Measurements from ENCODE around the gene NFATC4. TPM values are rescaled to one million over a fixed set of nuclear protein-coding genes. Genes with fewer than 3 reads are reported as not detected.
A peak's percentile ranks its signal among the peaks of the same experiment; 100 is the strongest.
"Not testable (repeated sequence)": the region's sequence is repeated elsewhere in the genome, so short reads cannot be mapped to it uniquely, and the experiment has no call there.

NFATC4 gene
- total RNA-seq, 1 experiment from 2014 or later, result 0.44 TPM

DNA sequence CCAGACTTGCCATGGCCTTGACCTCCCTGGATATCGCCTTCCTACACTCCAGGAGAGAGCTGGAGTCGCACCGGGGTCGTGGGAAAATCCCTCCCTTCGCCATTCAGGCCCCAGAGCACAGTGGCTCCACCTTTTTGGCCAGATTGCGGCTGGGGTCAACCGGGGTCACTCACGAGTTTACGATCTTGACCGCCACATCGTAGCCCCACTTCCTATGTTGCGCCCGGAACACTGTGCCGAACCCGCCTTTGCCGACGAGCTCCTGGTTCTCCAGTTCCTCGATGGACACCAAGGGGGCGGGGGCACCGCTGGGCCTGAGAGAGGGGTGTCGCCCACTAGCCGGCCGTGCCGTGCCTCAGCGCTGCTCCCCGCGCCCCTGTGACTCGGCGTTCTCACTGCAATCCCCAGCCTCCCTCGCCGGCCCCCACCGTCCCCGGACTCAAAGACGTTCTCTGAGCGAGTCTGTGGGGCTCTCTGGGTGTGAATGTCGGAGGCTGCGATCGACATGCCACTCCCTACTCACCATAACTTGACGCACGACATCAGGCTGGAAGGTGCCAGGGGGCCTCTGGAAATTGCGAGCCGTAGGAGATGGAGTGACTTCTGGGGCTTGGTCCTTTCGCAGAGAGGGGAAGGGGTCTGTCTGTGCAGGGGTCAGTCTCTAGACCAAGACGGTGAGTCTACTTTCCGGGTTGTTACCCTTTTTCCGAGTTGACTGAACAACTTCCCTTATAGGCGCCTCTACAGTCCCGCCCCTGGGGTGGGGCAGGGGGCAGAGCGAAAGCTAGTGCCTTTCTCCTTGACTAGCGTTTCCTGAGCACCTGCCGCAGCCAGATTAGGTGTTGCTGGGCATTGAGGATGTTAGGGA lies 28.5 kb upstream of the NFATC4 start, which contains the start of gene RIPK3:
TSS of gene RIPK3 (minus strand) at position 708 of the 868 bp plus-strand sequence. CDS start at position 543, 165 bp downstream.
- DNase-seq (ENCODE audit: low read depth), result no peak

DNA sequence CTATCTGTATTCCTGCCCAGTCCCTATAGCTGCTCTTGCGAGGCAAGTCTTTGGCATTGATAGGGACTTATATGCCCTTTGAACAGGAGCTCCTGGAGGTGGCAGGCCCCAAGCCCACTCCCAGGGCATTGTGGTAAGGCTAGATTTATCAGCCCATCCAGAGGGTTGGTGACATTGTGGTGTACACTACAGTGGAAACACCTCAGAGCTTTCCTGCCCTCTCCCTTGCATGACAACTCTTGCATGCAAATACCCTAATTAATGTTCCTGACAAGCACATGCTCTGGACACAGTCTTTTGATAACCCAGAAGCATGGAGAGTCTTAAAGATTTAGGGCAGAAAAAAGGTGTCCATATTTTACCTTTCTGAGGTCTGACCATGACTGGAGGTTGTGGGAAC lies 27.4 kb upstream of the NFATC4 start:
- no peak for DNase-seq (ENCODE audit: low read depth)

DNA sequence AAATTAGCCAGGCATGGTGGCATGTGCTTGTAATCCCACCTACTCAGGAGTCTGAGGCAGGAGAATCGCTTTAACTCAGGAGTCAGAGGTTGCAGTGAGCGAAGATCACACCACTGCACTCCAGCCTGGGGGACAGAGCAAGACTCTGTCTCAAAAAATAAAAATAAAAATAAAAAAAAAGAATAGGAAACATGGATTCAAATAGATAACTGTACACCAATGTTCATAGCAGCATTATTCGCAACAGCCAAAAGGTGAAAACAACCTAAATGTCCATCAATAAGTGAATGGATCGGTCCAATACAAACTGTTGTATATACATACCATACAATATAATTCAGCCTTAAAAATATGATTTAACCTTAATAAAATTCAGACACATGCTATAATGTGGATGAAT lies 25.1 kb upstream of the NFATC4 start:
- no peak for DNase-seq (ENCODE audit: low read depth)

DNA sequence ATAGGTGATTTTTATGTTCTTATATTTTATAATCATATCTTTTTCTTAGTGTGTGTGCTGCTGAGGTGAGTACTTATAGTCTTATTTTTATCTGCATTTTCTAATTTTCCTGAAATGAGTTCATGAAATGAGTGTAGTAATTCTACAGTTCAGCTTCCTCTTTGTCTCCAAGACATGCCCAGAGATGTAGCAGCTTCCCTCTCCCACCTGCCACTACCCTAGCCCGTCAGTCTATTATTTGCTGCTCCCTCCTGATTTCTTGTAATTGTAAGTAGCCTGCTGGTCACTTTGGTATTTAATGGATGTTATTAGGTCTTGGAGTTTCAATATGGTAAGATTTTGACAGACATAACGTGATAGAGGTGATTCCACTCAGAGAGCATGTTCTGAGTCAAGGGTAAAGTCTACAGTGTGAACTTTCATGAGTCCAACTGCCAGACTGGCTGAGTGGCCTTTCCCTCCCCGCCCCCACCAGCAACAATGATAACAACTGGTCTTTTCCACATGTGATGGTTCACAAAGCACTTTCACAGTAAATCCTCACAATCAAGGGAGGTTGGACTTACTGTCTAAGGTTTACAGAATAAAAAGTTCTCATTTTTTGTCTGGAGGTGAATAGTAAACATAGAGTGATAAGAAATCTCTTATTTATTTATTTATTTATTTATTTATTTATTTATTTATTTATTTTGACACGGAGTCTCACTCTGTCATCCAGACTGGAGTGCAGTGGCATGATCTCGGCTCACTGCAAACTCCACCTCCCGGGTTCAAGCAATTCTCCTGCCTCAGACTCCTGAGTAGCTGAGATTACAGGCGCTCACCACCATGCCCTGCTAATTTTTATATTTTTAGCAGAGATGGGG lies 24.0 kb upstream of the NFATC4 start:
- DNase-seq (ENCODE audit: low read depth), result no peak

DNA sequence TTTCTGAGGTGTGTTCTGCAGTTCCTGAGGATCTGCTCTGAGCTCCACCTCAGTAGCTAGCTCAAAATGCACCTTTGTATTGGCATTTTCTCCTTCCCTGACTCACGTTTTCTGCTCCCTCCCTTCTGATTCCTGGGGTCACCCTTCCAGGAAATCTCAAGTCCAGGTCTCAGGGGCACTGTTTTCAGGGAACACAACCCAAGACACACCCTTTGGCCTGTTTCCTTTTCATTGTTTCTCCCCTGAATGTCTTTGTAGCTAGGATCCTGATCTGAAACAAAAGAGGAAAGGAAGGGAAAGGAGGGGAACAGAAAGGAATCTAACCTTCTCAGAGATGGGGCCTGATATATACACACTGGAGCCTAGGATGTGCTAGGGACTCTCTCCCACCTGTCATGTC lies 20.9 kb upstream of the NFATC4 start:
- no peak for DNase-seq (ENCODE audit: low read depth)

DNA sequence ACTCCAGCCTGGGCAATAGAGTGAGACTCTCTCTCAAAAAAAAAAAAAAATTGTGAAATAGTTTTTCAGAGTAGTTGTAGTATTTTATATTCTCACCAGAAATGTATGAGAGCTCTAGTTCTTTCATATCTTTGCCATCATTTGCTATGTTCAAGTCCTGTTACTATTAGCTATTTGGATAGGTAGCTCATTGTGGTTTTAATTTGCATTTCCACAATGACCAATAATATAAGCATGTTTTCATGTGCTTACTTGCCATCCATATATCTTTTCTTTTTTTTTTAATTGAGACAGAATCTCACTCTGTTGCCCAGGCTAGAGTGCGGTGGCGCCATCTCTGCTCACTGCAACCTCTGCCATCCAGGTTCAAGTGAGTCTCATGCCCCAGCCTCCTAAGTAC lies 19.8 kb upstream of the NFATC4 start:
- no peak for DNase-seq (ENCODE audit: low read depth)

DNA sequence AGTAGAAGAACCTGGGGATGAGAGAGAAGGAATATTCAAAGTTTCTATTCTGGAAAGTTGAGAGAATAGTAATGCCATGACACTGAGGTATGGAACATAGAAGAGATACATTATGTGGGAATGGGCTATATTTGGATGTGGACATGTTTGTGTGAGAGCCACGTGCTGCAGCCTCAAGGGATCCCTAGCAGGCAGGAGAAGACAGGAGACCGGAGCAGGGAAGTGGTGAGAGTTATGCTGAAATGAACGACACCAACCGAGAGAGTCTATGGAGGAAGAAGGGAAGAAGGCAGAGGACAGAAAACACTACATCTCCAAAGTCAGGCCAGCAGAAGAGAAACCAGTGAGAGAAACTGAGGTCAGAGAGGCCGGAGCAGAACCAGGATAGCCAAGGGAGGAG lies 18.2 kb upstream of the NFATC4 start:
- no peak for DNase-seq (ENCODE audit: low read depth)

DNA sequence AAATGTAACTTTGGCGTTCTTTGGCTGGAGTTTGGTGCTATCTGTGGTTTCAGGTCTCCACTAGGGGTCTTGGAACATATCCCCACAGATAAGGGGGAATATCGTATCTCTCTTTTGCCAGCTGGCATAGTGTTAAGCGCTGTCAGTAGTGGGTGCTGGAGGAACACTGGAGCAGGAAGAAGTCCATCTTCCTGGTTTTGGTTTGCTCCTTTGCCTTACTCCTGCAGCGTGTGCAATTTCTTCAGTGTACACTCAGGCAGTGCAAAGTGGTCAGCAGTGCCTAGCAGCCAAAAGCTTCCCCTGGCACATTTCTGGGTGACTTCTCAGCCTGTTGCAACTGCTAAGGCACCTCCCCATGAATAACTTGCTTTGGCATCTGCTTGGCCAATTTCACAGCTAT lies 16.5 kb upstream of the NFATC4 start:
- no peak for DNase-seq (ENCODE audit: low read depth)

DNA sequence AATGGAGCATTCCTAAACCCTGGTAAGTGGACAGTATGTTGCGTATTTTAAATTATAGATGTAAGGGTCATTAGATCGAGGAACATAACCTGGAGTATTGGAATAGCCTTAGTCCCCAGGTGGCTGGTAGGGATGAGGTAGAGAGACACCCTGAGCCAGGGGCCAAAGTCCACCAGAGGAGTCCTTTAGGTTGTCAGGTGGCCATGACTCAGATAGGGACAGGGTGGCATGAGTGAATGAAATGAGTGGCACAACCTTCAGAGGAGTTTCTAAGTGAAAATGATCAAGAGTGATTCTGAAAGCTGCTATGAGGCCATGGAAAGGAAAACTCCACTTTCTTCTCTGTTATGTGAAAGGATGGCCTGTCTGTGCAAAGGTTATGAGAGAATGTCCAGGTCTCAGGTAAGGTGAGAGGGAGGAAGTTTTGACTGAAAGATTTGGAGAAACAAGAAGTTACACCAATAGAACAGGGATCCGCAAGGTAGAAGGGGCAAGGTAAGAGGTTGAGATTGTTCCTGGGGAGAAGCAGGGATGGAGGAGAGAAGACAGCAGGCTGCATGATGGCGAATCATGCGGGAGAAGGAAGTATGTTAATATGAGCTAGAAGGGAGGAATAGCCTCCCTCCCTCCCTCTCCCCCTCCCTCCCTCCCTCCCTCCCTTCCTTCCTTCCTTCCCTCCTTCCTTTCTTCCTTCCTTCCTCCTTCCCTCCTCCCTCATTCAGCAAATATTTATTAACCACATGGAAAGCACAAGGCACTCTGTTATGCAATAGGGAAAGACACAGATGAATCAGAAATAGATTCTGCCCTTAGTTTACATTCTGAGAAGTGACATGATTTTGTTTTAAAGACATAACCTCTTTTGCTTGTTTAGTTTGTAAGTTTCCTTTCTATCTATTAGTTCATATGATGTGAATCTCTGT lies 14.2 kb upstream of the NFATC4 start:
- no peak for DNase-seq (ENCODE audit: low read depth)

DNA sequence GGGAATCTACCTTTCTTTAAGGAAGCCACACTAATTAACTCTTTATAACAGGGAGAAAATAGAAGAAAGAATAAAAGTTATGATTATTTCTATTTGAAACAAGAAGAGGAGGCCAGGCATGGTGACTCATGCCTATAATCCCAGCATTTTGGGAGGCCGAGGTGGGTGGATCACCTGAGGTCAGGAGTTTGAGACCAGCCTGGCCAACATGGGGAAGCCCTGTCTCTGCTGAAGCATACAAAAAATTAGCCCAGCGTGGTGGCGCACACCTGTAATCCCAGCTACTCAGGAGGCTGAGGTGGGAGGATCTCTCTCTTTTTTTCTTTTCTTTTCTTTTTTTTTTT lies 13.5 kb upstream of the NFATC4 start:
- not testable (repeated sequence) for DNase-seq (ENCODE audit: low read depth)

DNA sequence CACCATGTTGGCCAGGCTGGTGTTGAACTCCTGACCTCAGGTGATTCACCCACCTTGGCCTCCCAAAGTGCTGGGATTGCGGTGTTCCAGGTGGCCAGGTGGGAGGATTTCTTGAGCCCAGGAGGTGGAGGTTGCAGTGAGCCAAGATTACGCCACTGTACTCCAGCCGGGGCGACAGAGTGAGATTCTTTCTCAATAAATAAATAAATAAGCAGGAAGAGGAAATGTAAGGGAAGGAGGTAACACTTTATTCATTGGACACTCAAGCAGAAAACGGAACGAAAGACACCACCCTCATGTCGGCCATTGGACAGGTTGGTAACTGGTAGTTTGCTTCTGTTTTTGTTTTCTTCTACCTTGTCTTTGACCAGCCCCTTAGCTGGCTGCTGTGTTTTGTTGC lies 13.0 kb upstream of the NFATC4 start:
- DNase-seq (ENCODE audit: low read depth), result no peak

DNA sequence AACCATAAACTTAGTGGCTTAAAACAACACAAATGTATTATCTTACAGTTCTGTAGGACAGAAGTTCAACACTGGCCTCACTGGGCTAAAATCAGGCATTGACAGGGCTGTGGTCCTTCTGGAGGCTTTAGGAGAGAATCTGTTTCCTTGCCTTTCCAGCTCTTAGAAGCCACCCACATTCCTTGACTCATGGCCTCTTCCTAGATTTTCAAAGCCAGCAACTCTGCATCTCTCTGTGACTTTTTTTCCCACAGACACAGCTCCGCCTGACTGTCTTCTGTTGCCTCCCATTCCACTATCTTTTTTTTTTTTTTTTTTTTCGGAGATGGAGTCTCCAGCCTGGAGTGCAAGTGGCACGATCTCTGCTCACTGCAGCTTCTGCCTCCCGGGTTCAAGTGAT lies 11.8 kb upstream of the NFATC4 start:
- DNase-seq (ENCODE audit: low read depth), result no peak

DNA sequence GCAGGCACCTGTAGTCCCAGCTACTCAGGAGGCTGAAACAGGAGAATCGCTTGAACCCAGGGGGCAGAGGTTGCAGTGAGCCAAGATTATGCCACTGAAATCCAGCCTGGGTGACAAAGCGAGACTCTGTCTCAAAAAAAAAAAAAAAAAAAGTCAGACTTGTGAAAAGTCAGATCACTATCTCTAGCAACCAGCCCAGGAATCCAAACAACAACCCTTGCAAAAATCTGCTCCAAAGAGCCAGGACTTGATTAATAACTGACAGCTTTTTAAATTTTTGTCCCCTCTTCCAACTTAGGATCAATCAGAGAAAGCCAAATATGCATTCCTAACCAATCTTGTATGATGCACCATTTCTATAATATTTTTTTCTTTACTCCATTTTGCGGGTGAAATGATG lies 7.7 kb upstream of the NFATC4 start:
- no peak for DNase-seq (ENCODE audit: low read depth)

DNA sequence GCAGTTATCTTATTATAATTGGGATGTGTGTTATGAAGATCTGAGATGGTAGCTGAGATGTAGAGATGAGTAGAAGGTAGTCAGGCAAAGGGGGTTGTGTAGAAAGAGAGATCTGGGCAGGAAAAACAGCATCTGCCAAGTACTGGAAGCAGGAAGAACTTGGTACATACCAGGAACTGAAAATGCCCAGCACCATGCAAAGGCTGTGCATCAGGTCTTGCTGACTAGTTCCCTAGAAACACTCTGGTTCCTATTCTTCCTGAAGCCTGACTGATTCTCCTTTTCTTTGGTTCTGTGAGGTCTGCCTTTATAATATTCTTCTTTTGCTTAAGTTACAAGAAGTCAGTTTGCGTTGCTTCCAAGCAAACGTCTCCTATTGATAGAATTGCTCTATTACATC lies 6.7 kb upstream of the NFATC4 start:
- DNase-seq (ENCODE audit: low read depth), result no peak

DNA sequence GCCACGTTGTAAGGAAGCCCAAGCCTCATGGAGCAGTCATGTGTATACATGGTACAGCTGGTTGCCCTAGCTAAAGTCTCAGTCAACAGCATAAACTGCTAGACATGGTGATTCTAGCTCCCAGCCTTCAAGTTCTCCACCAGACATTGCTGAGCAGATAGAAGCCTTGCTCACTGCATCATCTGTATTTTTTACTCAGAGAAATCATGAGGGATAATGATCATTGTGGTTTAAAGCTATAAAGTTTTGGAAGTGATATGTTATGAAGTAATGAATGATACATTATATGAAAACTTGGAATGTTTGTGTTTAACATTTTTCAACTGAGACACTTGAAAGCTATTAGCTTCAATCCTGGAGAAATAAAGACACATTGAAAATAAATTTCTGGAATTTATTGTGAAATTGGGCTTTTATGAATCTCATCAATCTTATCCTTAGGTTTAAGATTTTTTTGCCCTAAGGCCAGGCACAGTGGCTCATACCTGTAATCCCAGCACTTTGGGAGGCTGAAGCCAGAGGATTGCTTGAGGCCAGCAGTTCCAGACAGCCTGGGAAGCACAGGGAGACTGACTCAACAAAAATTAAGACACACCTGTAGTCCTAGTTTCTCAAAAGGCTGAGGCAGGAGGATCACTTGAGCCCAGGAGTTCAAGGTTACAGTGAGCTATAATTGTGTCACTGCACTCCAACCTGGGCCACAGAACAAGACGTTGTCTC lies 5.6 kb upstream of the NFATC4 start:
- no peak for DNase-seq (ENCODE audit: low read depth)

DNA sequence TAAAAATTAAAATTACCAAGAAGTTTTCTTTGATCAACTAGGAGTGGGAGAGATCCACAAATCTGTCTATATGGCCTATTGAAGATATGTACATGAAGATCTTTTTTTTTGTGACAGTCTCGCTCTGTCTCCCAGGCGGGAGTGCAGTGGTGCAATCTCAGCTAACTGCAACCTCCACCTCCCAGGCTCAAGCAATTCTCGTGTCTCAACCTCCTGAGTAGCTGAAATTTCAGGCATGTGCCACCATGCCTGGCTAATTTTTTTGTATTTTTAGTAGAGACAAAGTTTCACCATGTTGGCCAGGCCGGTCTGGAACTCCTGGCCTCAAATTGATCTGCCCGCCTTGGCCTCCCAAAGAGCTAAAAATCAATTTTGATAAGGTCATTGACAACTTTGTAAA lies 4.6 kb upstream of the NFATC4 start:
- no peak for DNase-seq (ENCODE audit: low read depth)

DNA sequence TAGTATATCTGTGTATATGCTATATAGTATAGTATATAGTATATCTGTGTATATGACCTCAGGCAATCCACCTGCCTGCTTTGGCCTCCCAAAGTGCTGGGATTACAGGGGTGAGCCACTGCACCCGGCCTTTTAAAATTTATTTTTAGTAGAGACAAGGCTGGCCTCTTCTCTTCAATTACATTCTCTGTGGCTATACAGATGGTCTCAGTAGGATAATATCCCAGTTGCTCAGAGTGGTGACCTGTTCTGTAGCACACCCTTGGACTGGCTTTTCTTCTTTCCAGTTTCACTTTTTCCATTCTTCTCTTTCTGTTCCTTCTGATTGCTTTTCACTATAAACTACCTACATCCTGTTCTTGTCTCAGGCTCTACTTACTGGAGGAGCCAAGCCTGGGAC lies 3.1 kb upstream of the NFATC4 start:
- DNase-seq (ENCODE audit: low read depth), result no peak

DNA sequence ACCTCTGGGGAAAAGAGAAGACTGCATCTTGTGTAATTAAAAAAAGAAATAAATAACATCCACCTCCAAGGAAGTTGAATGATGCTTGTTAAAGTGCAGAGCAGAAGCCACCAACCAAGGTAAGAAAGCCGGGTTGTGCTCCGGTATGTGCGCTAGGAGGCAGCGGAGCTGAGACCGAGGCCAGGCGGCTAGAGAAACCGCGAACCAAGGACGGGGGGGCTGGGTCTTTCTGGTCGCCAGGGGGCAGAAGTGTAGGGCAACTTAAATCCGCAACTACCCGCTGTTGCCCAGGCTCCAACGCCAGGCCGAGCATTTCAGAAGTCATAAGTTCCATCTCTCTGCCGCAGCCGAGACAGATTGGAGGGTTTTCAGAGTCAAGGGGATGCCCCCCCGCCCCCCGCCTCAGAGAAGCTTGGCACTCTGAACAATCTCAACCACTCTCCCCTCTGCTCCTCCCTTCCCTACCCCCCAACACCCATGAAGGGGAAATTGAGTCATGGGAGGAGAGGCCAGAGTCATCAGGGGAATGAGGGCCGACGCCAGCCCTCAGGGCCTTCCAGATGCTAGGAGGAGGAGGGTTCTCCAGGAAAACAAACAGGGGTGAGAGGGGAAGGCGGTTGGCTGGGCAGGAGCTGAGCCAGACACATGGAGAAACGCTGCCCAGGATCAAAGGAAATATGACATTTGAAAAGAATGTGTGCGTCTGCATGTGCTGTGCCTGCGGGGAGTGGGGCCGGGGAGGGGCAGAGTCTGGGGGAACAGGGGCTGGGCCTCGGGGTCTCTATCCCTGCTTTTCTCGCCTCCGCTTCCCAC lies 2.2 kb upstream of the NFATC4 start:
- peak; percentile 78 for DNase-seq (ENCODE audit: low read depth)

DNA sequence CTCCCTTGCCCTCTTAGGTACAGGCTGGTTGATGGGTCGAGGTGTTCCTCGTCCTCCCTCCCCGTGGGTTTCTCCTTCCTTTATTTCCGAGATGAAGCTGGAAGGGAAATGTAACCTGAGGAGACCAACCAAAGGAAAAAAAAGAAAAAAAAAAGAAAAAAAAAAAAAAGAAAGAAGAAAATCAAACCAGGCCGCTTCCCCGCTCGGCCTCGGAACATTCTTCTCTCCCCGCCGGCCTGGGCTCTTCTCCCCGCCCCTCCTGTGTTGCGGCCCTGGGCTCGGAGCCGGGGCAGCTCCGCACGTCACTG lies 1.6 kb upstream of the NFATC4 start:
- no peak for DNase-seq (ENCODE audit: low read depth)

DNA sequence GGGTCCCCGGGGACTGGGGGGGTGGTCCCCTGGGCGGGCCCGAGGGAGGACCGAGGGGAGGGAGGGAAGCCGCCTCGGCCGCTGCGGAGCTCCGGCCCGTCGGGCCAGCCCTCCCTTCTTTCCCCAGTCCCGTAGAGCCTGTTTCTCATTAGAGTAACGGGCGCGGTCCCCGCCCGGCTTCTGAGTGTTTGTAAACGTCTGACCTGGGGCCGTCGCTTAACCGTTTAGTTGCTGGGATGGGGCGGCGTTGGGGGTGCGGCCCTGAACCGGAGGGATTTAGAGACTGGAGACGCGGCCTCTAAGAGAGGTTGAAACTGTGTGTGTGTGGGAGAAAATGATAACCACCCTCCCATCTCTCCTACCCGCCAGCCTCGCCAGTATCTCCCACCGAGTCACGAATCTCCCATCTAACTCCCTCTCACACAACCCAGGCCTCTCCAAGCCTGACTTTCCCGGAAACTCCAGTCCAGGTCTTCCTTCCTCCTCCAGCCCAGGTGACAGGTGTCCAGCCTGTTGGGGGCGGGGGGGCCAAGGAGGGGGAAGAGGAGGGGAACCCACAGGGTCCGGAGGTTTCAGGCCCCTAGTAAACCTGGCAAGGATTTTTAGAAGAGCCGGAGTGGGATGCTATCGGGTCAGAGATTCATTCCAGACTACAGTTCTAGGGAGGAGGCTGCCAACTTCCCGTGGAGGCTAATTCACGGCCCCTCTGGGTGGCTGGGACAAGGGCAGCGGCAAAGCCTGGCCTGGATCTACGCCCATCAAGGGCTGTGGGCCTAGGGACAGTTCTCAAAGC lies 1.1 kb upstream of the NFATC4 start:
- peak; percentile 59 for DNase-seq (ENCODE audit: low read depth)

Measured in M059J (cell line).